IMR-90 (cell line): ENCODE data around the gene LHPP. TPM values are rescaled to one million over a fixed set of nuclear protein-coding genes. Genes with fewer than 3 reads are reported as not detected.

Source experiments
- ATAC-seq: fragments of 200-7000 bp; cut with Tn5 transposase; 2 replicates; pipeline ENCODE4 v1.9.1; 2020; ENCODE audit warnings: low read depth, mild to moderate bottlenecking, moderate library complexity
- BruUV-seq: library from RNA; stranded (reverse); fragments of 400-500 nt; replicated peaks from 2 replicates; lab custom pipeline; 2021; lab: Mats Ljungman, UMichigan
- CTCF ChIA-PET: fragments of 300-600 bp; formaldehyde crosslinking; extraction: SDS; loops from one replicate; lab custom pipeline; 2021; ENCODE audit warnings: antibody characterized with exemption; lab: Yijun Ruan, JAX
- POLR2A ChIA-PET: fragments of 300-600 bp; sonication (Branson Sonifier 250); formaldehyde crosslinking; loops from one replicate; lab custom pipeline; 2022; ENCODE audit warnings: antibody characterized with exemption; ENCODE audit not compliant: unreplicated experiment; lab: Charles Lee
- DNase-seq: peaks from one replicate; pipeline ENCODE4 v3.0.0; 2013
- H2AFZ ChIP-seq: replicated peaks from 2 replicates; pipeline ENCODE3; 2013; ENCODE audit warnings: low read length, mild to moderate bottlenecking; ENCODE audit not compliant: poor library complexity
- H2AK5ac ChIP-seq: 2 replicates; pipeline ENCODE4 v1.6.1; 2013; ENCODE audit warnings: low read depth, low read length, inconsistent platforms
- H2AK9ac ChIP-seq: replicated peaks from 2 replicates; pipeline ENCODE3; 2013; ENCODE audit warnings: mild to moderate bottlenecking, low read depth, low read length, moderate library complexity; ENCODE audit not compliant: poor library complexity
- H2BK120ac ChIP-seq: 2 replicates; pipeline ENCODE4 v1.6.1; 2013; ENCODE audit warnings: low read depth, low read length, inconsistent platforms
- H2BK15ac ChIP-seq: 3 replicates; pipeline ENCODE4 v1.6.1; 2013; ENCODE audit warnings: low read depth, low read length, inconsistent platforms
- H2BK20ac ChIP-seq: 2 replicates; pipeline ENCODE4 v1.6.1; 2013; ENCODE audit warnings: low read depth, mild to moderate bottlenecking, inconsistent platforms, low read length, moderate library complexity
- H2BK5ac ChIP-seq: 2 replicates; pipeline ENCODE4 v1.6.1; 2013; ENCODE audit warnings: mild to moderate bottlenecking, low read depth, low read length, inconsistent platforms; ENCODE audit not compliant: poor library complexity, severe bottlenecking
- H3K14ac ChIP-seq: replicated peaks from 2 replicates; pipeline ENCODE4 v1.6.1; 2013; ENCODE audit warnings: low read depth, low read length, inconsistent platforms
- H3K18ac ChIP-seq: 2 replicates; pipeline ENCODE4 v1.6.1; 2013; ENCODE audit warnings: low read depth, low read length, control low read depth
- H3K23ac ChIP-seq: 2 replicates; pipeline ENCODE4 v1.6.1; 2013; ENCODE audit warnings: low read depth, low read length, inconsistent platforms
- H3K27ac ChIP-seq: 2 replicates; pipeline ENCODE4 v1.5.1; 2013; ENCODE audit warnings: mild to moderate bottlenecking, control low read depth, low read length; ENCODE audit not compliant: insufficient read depth
- H3K27me3 ChIP-seq: 2 replicates; pipeline ENCODE4 v1.6.1; 2013; ENCODE audit warnings: low read length; ENCODE audit not compliant: control insufficient read depth, insufficient read depth
- H3K36me3 ChIP-seq: 2 replicates; pipeline ENCODE4 v1.6.1; 2013; ENCODE audit warnings: low read length, mixed read lengths; ENCODE audit not compliant: control insufficient read depth, insufficient read depth
- H3K4ac ChIP-seq: 2 replicates; pipeline ENCODE4 v1.6.1; 2013; ENCODE audit warnings: low read depth, low read length, inconsistent platforms
- H3K4me1 ChIP-seq: 2 replicates; pipeline ENCODE4 v1.6.1; 2013; ENCODE audit warnings: low read length, mixed read lengths; ENCODE audit not compliant: control insufficient read depth, insufficient read depth
- H3K4me2 ChIP-seq: 2 replicates; pipeline ENCODE4 v1.6.1; 2013; ENCODE audit warnings: low read depth, mild to moderate bottlenecking, control low read depth, low read length, moderate library complexity
- H3K4me3 ChIP-seq: 2 replicates; pipeline ENCODE4 v1.5.1; 2013; ENCODE audit warnings: low read depth, mild to moderate bottlenecking, control low read depth, low read length, moderate library complexity; ENCODE audit not compliant: insufficient read depth
- H3K56ac ChIP-seq: 2 replicates; pipeline ENCODE4 v1.6.1; 2013; ENCODE audit warnings: low read length, inconsistent platforms; ENCODE audit not compliant: insufficient read depth; ENCODE audit errors: extremely low read depth
- H3K79me1 ChIP-seq, 2 experiments: 2 replicates each; pipeline ENCODE4 v1.6.1; 2013; ENCODE audit warnings: low read length in 2 of 2, inconsistent platforms in 1 of 2, low read depth in 1 of 2
- H3K9ac ChIP-seq: 2 replicates; pipeline ENCODE4 v1.6.1; 2013; ENCODE audit warnings: low read depth, low read length, control low read depth
- H3K9me1 ChIP-seq: 2 replicates; pipeline ENCODE4 v1.6.1; 2013; ENCODE audit warnings: low read length, inconsistent platforms; ENCODE audit not compliant: insufficient read depth
- H3K9me3 ChIP-seq: 2 replicates; pipeline ENCODE4 v1.6.1; 2013; ENCODE audit warnings: low read length; ENCODE audit not compliant: control insufficient read depth, insufficient read depth
- H4K20me1 ChIP-seq: 2 replicates; pipeline ENCODE4 v1.6.1; 2013; ENCODE audit warnings: low read length, inconsistent platforms; ENCODE audit not compliant: insufficient read depth
- H4K5ac ChIP-seq: 2 replicates; pipeline ENCODE4 v1.6.1; 2013; ENCODE audit warnings: mild to moderate bottlenecking, low read depth, low read length, control low read depth
- H4K8ac ChIP-seq, 2 experiments: 2 replicates each; pipeline ENCODE4 v1.6.1; 2013; ENCODE audit warnings: low read depth in 2 of 2, low read length in 2 of 2, control low read depth in 1 of 2, inconsistent platforms in 1 of 2
- H4K91ac ChIP-seq: 2 replicates; pipeline ENCODE4 v1.6.1; 2013; ENCODE audit warnings: low read depth, low read length, inconsistent platforms; ENCODE audit not compliant: insufficient read depth
- BHLHE40 ChIP-seq: fragments of 150-350 bp; IDR thresholded peaks from 2 replicates; pipeline ENCODE4 v1.6.1; 2016; ENCODE audit warnings: mild to moderate bottlenecking, low read depth, low read length
- MAFK ChIP-seq: IDR thresholded peaks from 2 replicates; pipeline ENCODE4 v1.6.1; 2012; ENCODE audit warnings: low read depth, low read length, improper control_type of control experiment
- NFE2L2 ChIP-seq: fragments of 150-350 bp; IDR thresholded peaks from 2 replicates; pipeline ENCODE4 v1.6.1; 2016; ENCODE audit warnings: low read depth, mild to moderate bottlenecking, low read length
- SMC3 ChIP-seq: fragments of 150-350 bp; IDR thresholded peaks from 2 replicates; pipeline ENCODE4 v1.6.1; 2016; ENCODE audit warnings: low read depth, mild to moderate bottlenecking, antibody characterized with exemption, low read length, moderate library complexity
- WGBS, 2 experiments: methylation state at CpG; one replicate each; pipeline versions ENCODE4 v1.1.5 to v1.1.7; 2013; ENCODE audit warnings: missing lambda C conversion rate in 2 of 2; ENCODE audit not compliant: insufficient read length in 1 of 2; ENCODE audit errors: extremely low coverage in 2 of 2; 5-methylcytosine and 5-hydroxymethylcytosine counted together
- dilution Hi-C: fragments of 300-500 bp; cut with HindIII; formaldehyde crosslinking; loops from one replicate; pipeline ENCODE4 v1.14.3; 2018; ENCODE audit warnings: low sequenced_read_pairs; ENCODE audit not compliant: unreplicated experiment
- in situ Hi-C: fragments of 300-500 bp; cut with MboI; formaldehyde crosslinking; loops from 3 replicates; pipeline ENCODE4 v1.14.3; 2019; ENCODE audit warnings: low sequenced_read_pairs, inconsistent platforms, mixed read lengths
- intact Hi-C: fragments of 100-400 bp; cut with micrococcal nuclease; formaldehyde crosslinking; loops from 2 replicates; pipeline ENCODE4 v1.10.0; 2022
- polyA plus RNA-seq, 3 experiments: library from polyadenylated mRNA; depleted of rRNA; stranded (reverse); fragments of >200 nt; gene quantifications; 2 replicates each; pipeline ENCODE4 v1.2.3, GENCODE V29; 2012; ENCODE audit warnings: low replicate concordance in 1 of 3
- total RNA-seq: library from RNA; depleted of rRNA; stranded (reverse); fragments of >200 nt; gene quantifications from 2 replicates; pipeline ENCODE4 v1.2.3, GENCODE V29; 2012

The LHPP gene
- total and polyA plus RNA-seq, 2 of the 4 experiments (the other 2 are of a cell fraction): 2.7 to 8.3 TPM

GRCh38 chr10:124474514-124475070 lies 13.0 kb downstream of the LHPP start:
- no peak overlapping the region for H2BK120ac ChIP-seq
- no peak for ATAC-seq
- intact Hi-C loops (no loop called here), in situ Hi-C loops (no loop called here), dilution Hi-C loops (no loop called here)
- no peak overlapping the region for H2AK5ac ChIP-seq
- no peak overlapping the region for H4K5ac ChIP-seq
- no peak overlapping the region for H3K18ac ChIP-seq
- no peak overlapping the region for H3K23ac ChIP-seq
- no peak overlapping the region for H3K27ac ChIP-seq
- TF ChIP-seq SMC3 (no peak), MAFK (no peak), NFE2L2 (no peak), BHLHE40 (no peak)
- H3K4me2 ChIP-seq: no peak overlapping the region
- no peak overlapping the region for H3K14ac ChIP-seq
- H4K8ac ChIP-seq: no peak overlapping the region
- H3K4ac ChIP-seq: no peak overlapping the region
- peaks cover 2% of the 10 kb centered on the region; the same call in 1 of the 2 replicates for H3K4me1 ChIP-seq
- no peak overlapping the region for H3K9ac ChIP-seq
- DNase-seq: no peak
- no peak overlapping the region for H2BK20ac ChIP-seq
- peak overlapping the region; percentile 65 for H2AK9ac ChIP-seq
- ChIA-PET CTCF (no interaction called here), POLR2A (no interaction called here)
- BruUV-seq: no TSS peak
- WGBS, 2 experiments: 69% methylated on average over 2 of the region's 9 CpGs; no CpG with 5 or more reads in 1 of the 2 experiments
- no peak overlapping the region for H2BK5ac ChIP-seq
- H3K27me3 ChIP-seq: no peaks in the 10 kb centered on the region
- H3K56ac ChIP-seq: no peak overlapping the region
- no peaks in the 10 kb centered on the region for H3K79me1 ChIP-seq
- H4K20me1 ChIP-seq: no peaks in the 10 kb centered on the region; the same call in 1 of the 2 replicates
- no peak overlapping the region for H2BK15ac ChIP-seq
- H3K4me3 ChIP-seq: no peak overlapping the region
- no peaks in the 10 kb centered on the region for H3K36me3 ChIP-seq
- H2AFZ ChIP-seq: no peak overlapping the region
- H4K91ac ChIP-seq: no peak overlapping the region
- no peaks in the 10 kb centered on the region for H3K9me1 ChIP-seq
- no peaks in the 10 kb centered on the region for H3K9me3 ChIP-seq
